GM04504 (cell line): ENCODE results near the gene DCTN4.

Experiments
- DNase-seq: peaks from one replicate; pipeline ENCODE4 v3.0.0-alpha.2; 2012; ENCODE audit warnings: low read depth

The DCTN4 gene

GRCh38 chr5:150670948-150671310 is 87.9 kb downstream of the DCTN4 start:
- no peak for DNase-seq

GRCh38 chr5:150670275-150670947 is 88.4 kb downstream of the DCTN4 start:
- no peak for DNase-seq

- no peak for DNase-seq
These were observed 93.8 kb downstream of the DCTN4 start for GRCh38 chr5:150665044-150665443.

- no peak for DNase-seq
These were observed 94.9 kb downstream of the DCTN4 start for GRCh38 chr5:150663936-150664335.

- no peak for DNase-seq
These were observed 95.9 kb downstream of the DCTN4 start for GRCh38 chr5:150662731-150663516.

- no peak for DNase-seq
These were observed 96.8 kb downstream of the DCTN4 start for GRCh38 chr5:150661821-150662596.

- no peak for DNase-seq
These were observed 97.7 kb downstream of the DCTN4 start, which contains the start of gene MYOZ3 for GRCh38 chr5:150661086-150661485. Gene MYOZ3, plus strand, starts transcription at chr5:150661251. Its CDS starts 1,691 bp downstream, at chr5:150662942.

- no peak for DNase-seq
These were observed 98.5 kb downstream of the DCTN4 start for GRCh38 chr5:150660108-150660831.

- no peak for DNase-seq
These were observed 99.3 kb downstream of the DCTN4 start for GRCh38 chr5:150659360-150660107.

- no peak for DNase-seq
These were observed 100.0 kb downstream of the DCTN4 start for GRCh38 chr5:150658699-150659265.
